Hematopoietic multipotent progenitor cell treated with erythropoietin and hydrocortisone succinate and interleukin-3 and kit ligand, for 6 days (in vitro differentiated cells): ENCODE results near the gene C16orf87.

Experiments
- DNase-seq: peaks from one replicate; pipeline ENCODE4 v3.0.0-alpha.2; 2015

The C16orf87 gene

GRCh38 chr16:46843898-46844642 is 13.1 kb upstream of the C16orf87 start:
- no peak for DNase-seq

DNA sequence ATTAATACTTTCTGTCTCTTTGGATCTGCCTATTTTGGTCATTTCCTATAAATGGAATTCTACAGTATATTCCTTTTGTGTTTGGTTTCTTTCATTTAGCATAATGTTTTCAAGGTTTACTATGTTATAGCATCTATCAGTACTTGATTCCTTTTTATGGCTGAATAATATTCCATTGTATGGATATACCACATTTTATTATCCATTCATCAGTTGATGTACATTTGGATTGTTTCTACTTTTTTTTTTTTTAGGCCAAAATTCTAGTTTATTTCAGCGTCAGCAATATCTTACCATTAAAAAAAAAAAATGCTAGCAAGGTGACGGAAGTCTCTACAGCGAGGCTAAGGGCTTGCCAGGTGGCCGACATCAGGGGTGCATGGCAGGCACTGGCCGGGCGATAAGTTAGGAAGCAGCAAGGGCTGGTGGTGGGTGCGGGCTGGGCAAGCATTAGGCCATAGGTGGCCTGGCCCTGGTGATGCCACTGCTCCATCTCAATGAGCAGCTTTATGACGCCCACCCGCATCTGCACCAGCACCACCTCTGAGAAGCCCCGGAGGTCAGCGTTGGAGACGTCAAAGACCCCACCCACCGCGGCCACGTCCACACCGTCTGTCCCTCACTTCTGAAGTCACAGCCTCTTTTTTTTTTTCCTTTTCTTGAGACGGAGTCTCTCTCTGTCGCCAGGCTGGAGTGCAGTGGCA is 11.4 kb upstream of the C16orf87 start:
- no peak for DNase-seq

- no peak for DNase-seq
Measured at GRCh38 chr16:46839986-46840443, 9.0 kb upstream of the C16orf87 start.

DNA sequence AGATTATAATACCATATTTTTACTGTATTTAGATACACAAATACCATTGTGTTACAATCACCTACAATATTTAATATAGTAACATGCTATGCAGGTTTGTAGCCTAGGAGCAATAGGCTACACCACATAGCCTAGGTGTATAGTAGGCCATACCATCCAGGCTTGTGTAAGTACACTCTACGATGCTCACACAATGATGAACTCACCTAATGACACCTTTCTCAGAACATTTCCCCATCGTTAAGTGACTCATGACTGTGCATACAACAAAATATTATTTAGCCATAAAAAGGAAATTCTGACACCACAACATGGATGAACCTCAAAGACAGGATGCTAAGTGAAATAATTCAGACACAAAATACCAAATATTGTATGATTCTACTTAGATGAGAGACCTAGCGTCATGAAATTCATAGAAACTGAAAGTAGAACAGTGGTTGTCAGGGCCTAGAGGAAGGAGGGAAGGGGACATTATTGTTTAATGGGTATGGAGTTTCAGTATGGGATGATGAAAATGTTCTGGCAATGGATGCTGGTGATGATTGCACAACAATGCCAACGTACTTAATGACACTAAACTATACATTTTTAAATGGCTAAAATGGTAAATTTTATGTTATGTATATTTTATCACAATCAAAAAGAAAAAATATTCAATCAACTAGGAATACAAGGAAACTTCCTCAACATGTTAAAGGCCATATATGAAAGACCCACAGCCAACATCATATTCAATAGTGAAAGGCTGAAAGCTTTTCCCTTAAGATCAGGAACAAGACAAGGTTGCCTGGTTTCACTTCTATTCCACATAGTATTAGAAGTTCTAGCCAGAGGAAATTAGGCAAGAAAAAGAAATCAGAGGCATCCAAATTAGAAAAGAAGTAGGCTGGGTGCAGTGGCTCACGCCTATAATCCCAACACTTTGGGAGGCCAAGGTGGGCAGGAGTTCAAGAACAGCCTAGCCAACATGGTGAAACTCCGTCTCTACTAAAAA is 5.9 kb upstream of the C16orf87 start:
- no peak for DNase-seq

DNA sequence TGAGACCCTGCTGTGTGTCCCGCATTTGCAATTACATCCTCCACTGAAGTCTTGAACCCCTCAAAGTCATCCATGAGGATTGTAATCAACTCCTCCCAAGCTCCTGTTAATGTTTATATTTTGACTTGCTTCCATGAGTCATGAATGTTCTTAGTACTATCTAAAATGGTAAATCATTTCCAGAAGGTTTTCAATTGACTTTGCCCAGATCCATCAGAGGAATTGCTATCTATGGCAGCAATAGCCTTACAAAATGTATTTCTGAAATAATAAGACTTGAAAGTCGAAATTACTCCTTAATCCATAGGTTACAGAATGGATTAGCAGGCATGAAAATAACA is 2.5 kb upstream of the C16orf87 start:
- DNase-seq = no peak

DNA sequence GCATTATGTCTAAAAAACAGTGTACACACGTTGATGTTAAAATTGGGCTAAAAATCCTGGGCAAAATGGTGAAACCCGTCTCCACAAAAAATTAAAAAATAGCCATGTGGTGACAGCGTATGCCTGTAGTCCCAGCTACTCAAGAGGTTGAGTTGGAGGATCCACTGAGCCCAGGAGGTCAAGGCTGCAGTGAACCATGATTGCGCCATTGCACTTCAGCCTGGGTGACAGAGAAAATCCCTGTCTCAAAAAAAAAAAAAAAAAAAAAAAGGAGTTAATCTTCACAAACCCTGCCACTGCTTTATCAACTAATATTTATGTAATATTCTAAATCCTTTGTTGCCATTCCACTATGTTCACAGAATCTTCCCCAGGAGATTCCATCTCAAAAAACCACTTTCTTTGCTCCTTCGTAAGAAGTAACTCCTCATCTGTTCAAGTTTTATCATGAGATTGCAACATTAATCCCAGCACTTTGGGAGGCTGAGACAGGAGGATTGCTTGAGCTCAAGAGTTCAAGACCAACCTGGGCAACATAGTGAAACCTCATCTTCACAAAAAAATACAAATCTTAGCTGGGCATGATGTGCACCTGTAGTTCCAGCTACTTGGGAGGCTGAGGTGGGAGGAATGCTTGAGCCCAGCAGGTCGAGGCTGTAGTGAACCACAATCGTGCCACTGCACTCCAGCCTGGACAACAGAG is 1.9 kb upstream of the C16orf87 start:
- DNase-seq = no peak

- peak; percentile 46 for DNase-seq
Measured at GRCh38 chr16:46830417-46830901, 521 bp downstream of the C16orf87 start.

- DNase-seq = peak; percentile 17
Measured at GRCh38 chr16:46828943-46829342, 2.0 kb downstream of the C16orf87 start.

DNA sequence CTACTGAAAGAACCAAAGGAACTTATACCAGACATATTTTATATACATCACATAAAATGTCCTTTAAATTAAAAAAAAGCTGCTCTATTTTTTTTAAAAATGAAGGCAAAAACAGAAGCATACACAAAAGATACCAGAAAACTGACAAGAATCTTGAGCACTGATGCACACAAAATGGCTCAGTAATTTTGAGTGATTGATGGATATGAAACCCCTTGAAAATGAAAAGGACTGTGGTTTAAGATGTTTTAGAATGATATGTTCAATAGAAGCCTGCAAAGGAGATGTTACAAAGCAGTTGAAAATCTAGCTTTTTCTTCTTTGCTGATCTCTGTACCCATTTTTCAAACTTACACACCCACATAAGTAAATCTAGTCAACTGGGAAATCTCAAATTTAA is 2.7 kb downstream of the C16orf87 start:
- DNase-seq = peak; percentile 25

GRCh38 chr16:46826631-46827030 is 4.3 kb downstream of the C16orf87 start:
- no peak for DNase-seq

DNA sequence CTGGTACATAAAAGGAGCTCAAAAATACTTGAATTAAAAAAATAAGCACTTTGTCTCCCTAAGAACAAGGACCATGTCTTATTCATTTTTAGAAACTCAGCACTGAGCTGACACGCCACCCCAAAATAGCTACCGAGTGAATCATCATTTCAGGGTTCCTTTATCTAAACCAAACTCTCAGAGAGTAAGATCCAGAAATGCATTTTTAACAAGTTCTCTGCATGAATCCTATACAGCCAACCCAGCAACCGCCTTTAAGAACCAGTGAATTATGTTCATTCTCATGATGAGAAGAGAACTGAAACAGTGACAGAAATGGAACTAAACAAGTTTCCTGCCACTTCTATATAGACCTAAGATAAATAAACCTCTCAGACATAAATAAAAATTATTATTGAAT is 8.7 kb downstream of the C16orf87 start:
- DNase-seq = no peak

DNA sequence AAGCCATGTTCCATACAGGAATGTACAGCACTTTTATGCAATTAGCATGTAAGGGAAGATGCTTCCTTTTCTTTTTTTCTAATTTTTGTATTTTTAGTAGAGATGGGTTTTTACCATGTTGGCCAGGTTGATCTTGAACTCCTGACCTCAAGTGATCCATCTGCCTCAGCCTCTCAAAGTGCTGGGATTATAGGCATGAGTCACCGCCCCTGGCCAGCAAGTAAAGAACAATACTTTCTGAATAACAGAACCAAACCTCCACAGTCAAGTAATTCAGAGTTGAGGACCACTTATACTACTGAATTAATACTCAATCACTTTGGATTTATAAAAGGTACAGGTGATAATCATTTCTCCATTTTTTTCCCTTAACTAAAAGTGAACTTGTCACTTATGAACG is 13.0 kb downstream of the C16orf87 start:
- DNase-seq = no peak

DNA sequence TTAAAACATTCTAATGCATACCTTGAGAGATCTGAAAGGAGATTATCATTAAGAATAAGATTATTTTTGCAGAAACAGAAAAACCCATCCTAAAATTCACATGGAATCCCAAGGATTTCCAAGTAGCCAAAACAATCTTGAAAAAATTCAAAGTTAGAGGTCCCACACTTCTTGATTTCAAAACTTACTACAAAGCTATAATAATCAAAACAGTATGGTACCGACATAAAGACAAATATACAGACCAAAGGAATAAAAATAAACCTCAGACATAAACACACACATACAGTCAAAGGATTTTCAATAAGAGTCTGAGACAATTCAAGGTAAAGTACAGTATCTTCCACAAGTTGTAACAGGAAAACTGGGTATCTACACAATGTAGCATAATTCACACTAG is 16.2 kb downstream of the C16orf87 start:
- DNase-seq = no peak

GRCh38 chr16:46813611-46814010 is 17.4 kb downstream of the C16orf87 start:
- no peak for DNase-seq

DNA sequence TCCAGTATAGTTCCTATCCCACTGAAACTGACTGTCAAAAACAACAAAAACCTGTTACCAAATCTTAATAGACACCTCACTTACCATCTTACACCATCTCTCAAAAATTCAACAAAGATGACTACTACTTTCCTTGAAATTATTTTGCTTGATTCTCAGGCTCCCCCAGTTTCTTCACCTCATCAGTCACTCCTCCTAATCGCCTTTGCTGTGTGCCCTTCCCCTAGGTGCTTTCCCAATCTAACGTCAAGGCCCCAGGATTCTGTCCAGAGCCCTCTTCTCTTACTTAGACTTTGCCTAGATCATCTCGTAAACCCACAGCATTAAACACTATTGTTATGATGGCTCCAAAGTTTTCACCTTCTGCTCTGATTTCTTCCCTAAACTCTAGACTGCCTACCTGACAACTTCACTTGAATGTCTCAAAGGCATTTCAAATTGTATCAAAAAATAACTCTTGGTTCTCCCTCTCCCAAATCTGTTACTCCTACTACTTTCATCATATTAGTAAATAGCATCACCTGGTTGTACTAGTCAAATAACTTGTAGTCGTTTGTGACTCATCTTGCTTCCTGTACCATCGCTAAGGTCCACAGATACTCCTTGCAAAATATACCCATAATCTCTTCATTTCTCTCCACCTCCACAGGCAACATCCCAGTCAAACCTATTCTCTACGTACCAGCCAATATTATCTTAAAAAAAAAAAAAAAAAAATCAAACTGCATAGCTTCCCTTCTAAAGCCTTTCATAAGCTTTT is 18.0 kb downstream of the C16orf87 start:
- DNase-seq = no peak

GRCh38 chr16:46811682-46812081 is 19.3 kb downstream of the C16orf87 start:
- no peak for DNase-seq

DNA sequence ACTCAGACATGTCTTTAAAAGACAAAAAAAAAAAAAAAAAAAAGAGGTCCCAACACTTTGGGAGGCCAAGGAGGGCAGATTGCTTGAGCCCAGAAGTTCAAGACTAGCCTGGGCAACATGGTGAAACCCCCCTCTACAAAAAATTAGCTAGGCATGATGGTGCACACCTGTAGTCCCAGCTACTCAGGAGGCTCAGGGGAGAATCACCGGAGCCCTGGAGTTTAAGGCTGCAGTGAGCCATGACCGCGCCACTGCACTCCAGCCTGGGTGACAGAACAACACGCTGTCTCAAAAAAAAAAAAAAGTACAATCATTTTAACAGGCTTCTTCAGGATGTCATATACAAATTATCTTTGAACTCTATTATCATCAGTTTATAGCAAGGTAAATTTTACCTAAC is 22.0 kb downstream of the C16orf87 start:
- no peak for DNase-seq

DNA sequence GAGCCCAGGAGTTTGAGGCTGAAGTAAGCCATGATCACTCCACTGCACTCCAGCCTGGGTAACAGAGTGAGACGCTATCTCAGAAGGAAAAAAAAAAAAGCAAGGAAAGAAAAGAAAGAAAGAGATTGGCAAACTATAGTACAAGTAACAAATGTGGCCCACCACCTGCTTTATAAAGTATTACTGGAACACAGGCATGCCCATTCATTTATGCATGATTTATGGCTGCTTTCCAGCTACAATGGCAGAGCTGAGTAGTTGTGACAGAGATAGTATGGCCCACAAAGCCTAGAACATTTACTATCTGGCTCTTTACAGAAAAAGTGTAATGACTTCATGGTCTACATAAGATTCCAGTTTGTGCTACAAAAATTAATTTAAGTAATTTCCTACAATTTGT is 23.6 kb downstream of the C16orf87 start:
- peak; percentile 42 for DNase-seq

DNA sequence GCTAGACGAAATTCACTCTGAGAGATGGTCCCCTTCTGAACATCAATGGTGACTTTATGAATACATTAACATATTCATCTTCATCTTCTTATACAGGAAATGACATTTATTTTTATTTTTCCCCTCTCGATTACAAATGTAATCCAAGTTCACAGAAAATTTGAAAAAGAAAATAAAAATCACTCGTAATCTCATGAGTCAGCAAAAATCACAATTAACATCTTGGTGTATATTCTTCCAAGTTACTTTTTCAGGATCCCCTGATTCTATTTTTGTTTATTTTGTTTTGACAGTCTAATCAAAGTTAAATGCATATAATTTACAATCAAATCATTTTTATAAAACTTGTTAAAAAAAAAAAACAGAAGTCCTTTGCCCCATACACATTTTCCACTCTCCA is 27.6 kb downstream of the C16orf87 start:
- DNase-seq = no peak

DNA sequence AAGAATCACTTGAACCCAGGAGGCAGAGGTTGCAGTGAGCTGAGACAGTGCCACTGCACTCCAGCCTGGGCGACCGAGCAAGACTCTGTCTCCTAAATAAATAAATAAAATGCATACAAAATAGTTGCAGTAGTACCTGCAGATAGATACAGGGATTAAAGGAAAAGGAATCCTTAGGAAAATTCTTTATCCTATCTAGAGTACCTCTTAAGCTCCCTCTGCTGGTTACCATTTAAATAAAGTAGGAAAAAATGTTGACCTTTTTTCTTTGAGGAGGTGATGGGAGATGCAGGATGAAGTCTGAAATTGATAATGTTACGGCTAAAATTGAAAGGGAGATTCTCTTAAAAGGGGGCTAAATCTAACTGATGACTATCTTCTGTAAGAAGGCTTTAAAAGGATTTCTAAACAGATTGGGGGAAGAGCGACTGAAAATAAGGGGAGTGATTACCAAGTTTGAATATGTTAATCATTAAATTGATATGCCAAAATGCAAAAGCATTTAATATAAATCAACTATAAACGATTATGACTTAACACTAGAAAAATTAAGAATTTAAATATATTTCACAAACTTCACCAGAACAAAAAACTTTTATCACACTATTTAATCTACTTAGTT is 29.4 kb downstream of the C16orf87 start:
- peak; percentile 44 for DNase-seq

DNA sequence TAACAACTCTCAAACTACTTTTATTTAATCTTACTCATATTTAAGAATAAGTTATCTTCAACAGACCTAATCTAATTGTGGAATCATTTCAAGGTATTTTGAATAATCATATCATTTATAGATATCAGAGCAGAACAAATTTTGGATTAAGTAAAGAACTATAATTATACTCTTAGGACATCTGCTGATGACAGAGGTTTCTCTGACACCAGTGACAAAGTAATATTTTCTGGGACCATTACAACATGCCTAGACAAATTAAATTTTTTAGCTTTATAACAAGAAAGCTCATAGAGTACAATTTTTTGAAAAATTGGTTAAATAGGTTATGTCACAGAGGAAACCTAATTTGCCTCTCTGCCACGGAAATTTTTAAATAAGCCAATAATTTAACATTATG is 30.5 kb downstream of the C16orf87 start:
- DNase-seq = no peak
